Prostate gland (tissue), 2 donors: Measurements from ENCODE around the gene CRIP3.

Experiments used
- POLR2A ChIP-seq: fragments of 450-650 bp; IDR thresholded peaks from one replicate; pipeline ENCODE4 v1.6.1; 2016; ENCODE audit warnings: antibody characterized with exemption, mild to moderate bottlenecking
- POLR2AphosphoS5 ChIP-seq: sonication (generic); formaldehyde crosslinking; IDR thresholded peaks from one replicate; pipeline ENCODE4 v1.6.1; 2017; ENCODE audit warnings: antibody characterized with exemption
- TF ChIP-seq, protein P1 (sequence below), 4 experiments: fragments of 200-600 bp in 2 of 4; fragments of 450-650 bp in 2 of 4; sonication (generic) in 2 of 4; IDR thresholded peaks; 1 replicate in 3 of 4; 2 replicates in 1 of 4; pipeline ENCODE4 v1.5.1; 2016 to 2019; ENCODE audit warnings: antibody characterized with exemption in 4 of 4, mild to moderate bottlenecking in 2 of 4, moderate library complexity in 2 of 4

GRCh38 chr6:43265564-43265963 is 43.1 kb downstream of the CRIP3 start:
- TF ChIP-seq, protein P1, sequence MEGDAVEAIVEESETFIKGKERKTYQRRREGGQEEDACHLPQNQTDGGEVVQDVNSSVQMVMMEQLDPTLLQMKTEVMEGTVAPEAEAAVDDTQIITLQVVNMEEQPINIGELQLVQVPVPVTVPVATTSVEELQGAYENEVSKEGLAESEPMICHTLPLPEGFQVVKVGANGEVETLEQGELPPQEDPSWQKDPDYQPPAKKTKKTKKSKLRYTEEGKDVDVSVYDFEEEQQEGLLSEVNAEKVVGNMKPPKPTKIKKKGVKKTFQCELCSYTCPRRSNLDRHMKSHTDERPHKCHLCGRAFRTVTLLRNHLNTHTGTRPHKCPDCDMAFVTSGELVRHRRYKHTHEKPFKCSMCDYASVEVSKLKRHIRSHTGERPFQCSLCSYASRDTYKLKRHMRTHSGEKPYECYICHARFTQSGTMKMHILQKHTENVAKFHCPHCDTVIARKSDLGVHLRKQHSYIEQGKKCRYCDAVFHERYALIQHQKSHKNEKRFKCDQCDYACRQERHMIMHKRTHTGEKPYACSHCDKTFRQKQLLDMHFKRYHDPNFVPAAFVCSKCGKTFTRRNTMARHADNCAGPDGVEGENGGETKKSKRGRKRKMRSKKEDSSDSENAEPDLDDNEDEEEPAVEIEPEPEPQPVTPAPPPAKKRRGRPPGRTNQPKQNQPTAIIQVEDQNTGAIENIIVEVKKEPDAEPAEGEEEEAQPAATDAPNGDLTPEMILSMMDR (IDR thresholded peaks at IDR 0.05): no peak
- no peak for TF ChIP-seq POLR2A
- TF ChIP-seq POLR2AphosphoS5: no peak
